ENCODE results near the gene CEBPE.

CEBPE gene

DNA sequence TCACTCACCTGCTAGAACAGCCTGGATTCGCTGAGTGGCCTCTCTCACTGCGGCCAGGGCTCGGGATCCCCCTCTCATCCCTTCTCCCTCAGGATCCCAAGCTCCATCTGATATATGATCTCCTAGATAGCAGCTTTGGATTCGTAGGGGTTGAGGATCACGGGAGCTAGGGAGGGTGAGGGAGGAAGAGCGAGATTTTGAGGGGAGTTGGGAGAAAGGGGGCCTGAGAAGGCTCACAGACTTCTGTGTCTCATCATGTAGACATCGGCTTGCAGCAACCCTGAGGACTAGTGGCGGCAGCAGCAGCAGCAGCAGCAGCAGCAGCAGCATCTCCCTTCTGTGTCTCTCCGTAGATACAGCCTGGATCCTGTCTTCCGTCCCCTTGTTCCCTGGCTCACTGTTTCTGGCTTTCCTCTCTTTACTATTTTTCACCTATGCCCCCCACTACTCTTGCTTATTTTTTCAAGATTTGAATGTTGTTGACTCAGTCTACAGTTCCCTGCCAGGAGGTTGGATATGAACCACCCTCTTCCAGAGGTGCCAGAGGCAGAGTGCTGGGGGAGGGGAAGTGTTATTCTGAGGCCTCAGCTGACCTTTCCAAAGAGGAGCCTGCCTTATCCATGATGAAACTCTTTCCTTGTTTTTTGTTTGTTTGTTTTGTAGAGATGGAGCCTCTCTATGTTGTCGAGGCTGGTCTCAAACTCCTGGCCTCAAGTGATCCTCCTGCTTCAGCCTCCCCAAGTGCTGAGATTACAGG, 14.3 kb downstream of the CEBPE start, which contains the start of gene CIROP:
Gene CIROP (minus strand): TSS at position 399 of the 757 bp plus-strand sequence. CDS start 69 bp downstream, at position 330.
- no peak for DNase-seq (ENCODE audit: low read depth in 1 of 2, low spot score in 1 of 2)

DNA sequence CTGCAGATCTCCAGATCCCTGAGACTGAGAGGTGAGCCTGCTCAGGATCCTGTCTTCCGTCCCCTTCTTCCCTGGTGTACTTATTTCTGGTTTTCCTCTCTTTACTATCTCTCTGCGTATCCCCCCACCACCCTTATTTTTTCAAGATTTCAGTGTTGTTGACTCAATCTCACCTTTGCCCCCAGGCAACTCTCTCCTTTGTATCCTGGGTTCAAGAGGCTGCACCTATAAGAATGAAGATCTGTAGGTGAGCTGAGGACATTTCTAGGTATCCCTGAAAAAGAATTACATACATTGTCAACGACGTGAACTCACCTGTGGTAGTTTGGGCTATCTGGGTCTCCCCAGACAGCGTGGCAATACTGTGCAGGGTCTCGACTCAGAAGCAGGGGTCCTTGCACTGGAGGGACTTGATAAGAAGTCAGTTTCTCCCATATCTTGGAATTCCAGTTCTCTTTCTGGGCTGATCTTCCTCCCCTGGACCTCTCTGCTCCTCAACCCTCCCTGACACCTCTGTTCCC, 14.9 kb downstream of the CEBPE start:
- no peak for DNase-seq (ENCODE audit: low read depth in 1 of 2, low spot score in 1 of 2)

DNA sequence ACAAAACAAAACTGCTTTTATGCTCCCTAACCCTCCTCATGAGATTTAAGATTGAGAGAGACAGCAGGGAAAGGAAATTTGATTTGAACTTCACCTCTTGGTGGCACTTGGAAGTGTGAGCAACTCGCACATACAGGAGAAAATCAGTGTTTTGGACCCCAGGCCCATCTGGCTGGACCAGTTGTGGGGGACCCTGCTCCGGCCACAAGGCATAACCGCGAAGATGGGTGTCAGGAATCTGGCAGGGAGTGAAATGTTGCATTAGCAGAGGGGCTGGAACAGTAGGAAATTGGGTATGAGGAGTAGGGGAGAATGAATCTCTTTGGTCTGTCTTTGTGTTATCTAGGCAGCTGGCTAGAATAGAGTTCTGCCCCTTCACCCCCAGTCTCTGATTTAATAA, 15.5 kb downstream of the CEBPE start:
- no peak for DNase-seq (ENCODE audit: low read depth in 1 of 2, low spot score in 1 of 2)

DNA sequence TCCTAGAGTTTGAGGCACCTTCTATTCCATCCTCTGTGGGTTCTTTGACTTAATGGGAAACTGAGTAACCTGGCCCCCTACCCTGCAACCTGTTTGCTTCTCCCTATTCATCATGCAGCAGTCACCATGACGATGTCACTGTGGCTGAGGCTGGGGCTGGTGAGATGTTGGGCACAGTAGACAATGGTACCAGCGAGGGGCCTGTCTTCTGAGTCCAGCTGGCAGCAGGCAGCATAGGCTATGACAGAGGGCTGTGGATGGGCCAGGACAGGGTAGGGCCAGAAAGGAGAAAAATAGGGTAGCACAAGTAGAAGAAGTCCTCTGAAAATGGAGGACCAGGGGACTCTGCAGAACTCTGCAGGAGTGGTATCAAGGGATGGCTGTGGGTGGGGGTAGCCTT, 16.3 kb downstream of the CEBPE start:
- no peak for DNase-seq (ENCODE audit: low read depth in 1 of 2, low spot score in 1 of 2)

DNA sequence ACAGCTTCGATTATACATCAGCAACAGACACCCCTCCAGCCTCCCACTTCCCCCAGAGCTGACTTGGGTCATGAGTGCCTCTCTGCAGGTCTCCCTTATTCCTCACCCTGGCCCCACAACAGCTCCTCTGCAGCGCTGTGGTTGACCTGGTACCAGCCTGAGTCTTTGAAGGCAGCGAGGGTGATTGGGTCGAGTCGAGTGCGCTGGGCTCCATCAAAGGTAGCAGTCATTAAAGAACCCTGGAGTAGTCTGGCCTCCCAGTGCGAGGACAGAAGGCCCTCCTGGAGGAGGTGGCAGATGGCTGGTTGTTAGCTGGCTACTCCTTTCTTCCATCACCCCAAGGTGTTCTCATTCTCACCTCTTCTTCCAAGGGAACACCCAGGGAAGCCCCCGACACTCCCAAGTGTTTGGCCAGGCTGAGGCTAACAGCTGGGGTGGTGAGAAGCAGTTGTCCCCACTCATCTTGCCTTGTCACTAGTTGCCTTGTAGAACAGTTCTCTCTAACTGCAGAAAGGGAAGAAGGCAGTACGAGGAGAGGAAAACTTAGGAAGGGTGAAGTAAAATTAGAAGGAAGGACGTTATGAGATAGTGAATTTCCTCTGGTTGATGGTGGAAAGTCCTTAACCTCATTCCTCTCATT, 16.9 kb downstream of the CEBPE start:
- DNase-seq (ENCODE audit: low read depth in 1 of 2, low spot score in 1 of 2): no peak

DNA sequence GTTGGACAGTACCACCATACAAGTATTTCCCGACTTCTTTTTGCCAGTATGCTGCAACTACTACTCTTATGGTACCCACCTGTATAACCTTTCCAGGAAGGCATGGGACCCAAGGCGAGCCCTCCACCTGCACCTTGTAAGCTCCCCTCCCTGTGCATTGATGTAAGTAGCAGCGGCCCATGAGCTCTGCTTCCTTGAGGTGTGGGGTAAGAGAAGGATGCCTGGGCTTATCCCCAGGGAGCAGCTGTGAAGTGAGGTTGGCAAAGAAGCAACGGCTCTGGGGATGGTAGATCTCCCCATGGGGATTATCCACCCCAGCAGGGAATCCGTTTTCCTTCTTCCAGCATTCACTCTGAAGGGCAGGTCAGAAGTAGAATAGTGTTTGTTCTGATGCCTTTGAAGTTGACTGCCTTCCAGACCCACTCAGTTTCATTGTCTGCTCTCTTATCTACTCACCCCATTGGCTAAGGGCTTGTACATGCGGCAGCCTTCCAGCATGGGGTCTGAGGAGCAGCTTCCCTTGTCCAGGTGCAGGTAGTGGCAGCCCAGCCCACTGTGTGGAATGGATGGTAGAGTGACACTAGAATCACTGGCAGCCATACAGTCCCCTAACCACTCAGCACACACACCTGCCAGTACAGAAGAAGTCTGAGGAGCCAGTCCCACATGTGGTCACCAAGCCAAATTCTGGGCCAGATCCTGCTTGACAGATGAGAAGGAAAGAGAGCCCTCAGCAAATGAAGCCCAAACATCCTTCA, 17.7 kb downstream of the CEBPE start:
- no peak for DNase-seq (ENCODE audit: low read depth in 1 of 2, low spot score in 1 of 2)

DNA sequence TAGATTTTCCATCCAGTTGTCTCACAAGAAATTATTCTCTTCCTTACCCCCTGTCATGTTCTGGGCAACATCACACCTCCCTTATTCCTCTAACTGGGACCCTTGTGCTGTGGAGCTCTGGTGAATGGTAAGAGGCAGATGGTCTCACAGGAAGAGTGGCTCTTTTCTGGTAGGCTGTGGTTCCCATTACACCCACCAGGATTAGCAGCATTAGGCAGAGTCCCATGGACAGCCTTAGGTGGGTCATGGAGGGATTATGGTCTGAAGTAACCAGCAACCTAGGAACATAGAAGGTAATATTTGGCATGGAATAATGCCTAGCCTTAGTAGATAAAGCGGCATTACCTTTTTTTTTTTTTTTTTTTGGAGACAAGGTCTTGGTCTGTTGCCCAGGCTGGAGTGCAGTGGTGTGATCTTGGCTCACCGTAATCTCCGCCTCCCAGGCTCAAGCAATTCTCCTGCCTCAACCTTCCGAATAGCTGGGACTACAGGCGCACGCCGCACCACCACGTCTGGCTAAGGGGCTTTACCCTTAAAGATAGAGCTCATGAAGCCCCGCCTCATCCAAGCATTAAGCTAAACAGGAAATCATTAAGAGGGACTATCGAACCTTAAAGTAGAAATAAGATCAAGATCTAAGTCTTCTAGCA, 19.7 kb downstream of the CEBPE start:
- no peak for DNase-seq (ENCODE audit: low read depth in 1 of 2, low spot score in 1 of 2)

DNA sequence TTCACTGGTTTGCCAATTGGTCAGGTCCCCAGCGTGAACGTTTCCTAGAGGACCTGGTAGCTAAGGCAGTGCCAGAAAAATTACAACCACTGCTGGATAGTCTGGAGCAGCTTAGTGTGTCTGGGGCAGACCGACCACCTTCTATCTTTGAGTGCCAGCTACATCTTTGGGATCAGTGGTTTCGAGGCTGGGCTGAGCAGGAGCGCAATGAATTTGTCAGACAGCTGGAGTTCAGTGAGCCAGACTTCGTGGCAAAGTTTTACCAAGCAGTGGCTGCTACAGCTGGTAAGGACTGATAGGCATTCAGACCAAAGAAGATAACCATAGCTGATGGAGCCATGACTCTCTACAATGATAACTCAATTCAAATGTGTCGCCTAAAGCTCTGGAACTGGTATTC, 21.3 kb downstream of the CEBPE start:
- no peak for DNase-seq (ENCODE audit: low read depth in 1 of 2, low spot score in 1 of 2)

DNA sequence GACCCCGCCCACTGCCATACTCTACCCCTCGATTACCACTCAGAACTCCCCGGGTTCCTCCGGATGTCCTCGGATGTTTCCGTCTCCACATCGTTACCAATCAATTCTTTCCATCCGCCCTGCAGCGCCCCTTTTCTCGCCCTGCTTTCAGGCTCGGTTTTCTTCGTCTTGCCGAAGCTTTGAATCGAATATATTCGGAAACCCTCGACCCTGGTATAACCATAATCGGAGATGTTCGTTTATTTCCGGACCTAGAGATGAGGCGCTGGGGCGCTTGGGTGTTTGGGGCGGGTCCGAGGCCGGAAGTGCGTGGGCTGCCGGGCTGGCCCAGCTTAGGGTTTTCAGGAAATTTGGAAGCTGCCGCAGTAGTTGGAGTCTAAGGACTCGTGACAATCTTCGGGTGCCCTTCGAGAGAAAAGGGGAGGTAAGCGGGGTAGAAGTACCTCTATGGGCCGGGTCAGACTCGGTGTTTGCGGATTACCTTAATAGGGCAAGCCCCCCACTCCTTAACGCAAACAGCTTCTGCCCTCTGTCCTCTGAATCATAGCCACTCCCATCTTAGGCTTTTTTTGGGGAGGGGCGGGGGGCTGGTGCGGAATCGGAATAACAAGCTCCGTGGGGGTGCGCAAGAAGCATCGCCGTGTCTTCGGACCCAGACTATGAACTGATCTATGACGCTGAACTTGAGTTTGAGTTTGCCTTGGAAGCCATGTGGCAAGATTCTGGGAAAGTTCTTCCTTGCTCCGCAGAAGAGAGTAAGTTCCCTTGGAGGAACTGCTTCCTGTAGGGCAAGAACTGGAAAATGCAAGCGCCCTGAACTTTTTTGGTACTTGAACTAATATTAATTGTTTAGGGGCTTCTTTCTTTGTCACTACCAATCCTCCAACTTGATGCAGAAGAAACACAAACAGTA, 23.6 kb downstream of the CEBPE start, which contains the start of gene C14orf119:
Gene C14orf119 (plus strand): TSS at position 310 of the 913 bp plus-strand sequence. CDS start 2,154 bp downstream, outside the sequence.
- DNase-seq (ENCODE audit: low read depth in 1 of 2, low spot score in 1 of 2): peak; percentile 97 to 98

DNA sequence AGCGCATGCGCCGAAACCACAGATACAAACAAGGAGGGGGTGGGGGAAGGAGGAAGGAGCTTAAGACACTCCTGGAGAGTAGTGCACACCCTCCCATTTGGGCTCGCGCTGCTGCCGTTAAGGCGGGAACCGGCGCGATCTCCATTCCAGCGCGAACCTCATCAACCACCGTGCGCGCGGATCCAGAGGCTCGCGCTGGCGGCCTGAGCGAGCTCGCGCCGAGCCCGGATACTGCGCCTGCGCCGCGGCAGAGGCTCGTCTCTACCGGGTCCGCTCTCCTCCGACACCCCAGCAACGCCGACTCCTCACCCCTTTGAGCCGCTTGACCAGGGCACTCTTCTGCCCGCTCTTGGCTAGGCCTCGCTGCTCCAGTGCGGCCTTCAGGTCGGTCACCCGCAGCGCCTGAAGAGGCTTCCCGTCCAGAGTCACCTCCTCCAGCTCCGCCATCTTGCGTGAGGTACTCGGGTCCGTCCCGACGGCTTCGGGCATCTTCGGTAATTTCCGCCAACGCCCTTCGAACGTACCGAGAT, 24.3 kb downstream of the CEBPE start, which contains the start of gene ACIN1:
Gene ACIN1 (minus strand): TSS at position 471 of the 530 bp plus-strand sequence. CDS start 24 bp downstream, at position 447.
- peak; percentile 53 to 54 for DNase-seq (ENCODE audit: low read depth in 1 of 2, low spot score in 1 of 2)

DNA sequence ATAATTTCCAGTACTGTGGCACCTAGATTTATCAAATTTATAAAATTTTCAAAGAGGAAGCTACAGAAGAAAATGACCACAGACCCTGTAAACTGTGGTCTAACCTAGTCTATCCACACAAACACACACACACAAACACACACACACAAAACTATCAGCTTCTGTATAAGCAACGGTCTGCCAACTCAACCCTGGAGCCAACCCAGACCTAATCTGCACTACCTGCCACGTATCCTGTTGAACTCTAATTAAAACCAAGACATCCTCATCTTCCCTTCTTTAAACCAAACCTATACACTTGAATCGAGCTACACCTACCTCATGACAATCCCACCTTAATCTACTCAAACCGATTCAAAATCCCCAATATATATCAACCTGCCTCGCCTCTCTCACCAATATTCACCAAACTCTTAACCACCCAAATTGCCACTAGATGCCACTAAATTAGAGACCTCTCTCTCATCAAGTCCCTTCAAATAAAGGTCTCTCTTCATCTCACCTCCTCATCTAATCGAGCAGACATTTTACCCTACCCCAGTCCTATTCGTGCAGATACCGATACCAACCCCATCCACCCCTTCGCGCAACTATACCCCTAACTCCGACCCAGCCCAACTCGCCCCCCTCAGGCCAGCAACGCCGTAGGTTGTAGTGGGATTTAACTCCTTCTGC, 24.9 kb downstream of the CEBPE start:
- no peak for DNase-seq (ENCODE audit: low read depth in 1 of 2, low spot score in 1 of 2)

DNA sequence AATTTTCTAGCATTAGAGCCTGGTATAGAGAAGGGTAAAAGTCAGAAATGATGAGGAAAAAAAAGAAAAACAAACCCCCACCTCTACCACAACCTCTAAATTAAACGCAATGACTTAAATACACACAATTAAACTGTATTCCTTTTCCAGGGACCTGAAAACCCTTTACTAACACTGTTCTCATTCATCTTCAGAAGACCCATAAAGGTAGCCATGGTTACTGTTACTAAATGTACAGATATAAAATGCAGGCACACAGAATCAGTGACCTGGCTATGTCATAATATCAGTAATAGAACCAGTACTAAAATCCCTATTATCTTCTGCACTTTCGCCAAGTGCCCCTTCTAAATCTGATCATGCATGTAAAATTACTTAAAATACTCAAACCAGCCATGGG, 25.5 kb downstream of the CEBPE start:
- DNase-seq (ENCODE audit: low read depth in 1 of 2, low spot score in 1 of 2): no peak

DNA sequence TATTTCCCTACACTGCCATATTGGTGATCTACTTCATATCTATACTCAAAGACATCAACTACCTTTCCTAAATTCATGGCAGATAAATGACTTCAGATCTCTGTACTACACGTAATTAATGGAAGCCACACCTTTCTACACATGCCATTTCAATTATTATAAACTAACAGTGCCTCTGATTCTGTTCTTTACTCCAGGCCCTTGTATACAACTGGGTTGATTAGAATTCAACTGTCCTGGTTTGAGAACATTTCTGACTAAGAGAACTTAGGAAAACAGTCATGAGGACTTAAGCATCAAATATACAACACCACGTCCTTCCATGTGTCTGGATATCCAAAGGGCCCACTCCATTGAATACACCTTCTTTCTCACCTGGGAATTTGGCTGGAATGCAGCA, 26.0 kb downstream of the CEBPE start:
- no peak for DNase-seq (ENCODE audit: low read depth in 1 of 2, low spot score in 1 of 2)

DNA sequence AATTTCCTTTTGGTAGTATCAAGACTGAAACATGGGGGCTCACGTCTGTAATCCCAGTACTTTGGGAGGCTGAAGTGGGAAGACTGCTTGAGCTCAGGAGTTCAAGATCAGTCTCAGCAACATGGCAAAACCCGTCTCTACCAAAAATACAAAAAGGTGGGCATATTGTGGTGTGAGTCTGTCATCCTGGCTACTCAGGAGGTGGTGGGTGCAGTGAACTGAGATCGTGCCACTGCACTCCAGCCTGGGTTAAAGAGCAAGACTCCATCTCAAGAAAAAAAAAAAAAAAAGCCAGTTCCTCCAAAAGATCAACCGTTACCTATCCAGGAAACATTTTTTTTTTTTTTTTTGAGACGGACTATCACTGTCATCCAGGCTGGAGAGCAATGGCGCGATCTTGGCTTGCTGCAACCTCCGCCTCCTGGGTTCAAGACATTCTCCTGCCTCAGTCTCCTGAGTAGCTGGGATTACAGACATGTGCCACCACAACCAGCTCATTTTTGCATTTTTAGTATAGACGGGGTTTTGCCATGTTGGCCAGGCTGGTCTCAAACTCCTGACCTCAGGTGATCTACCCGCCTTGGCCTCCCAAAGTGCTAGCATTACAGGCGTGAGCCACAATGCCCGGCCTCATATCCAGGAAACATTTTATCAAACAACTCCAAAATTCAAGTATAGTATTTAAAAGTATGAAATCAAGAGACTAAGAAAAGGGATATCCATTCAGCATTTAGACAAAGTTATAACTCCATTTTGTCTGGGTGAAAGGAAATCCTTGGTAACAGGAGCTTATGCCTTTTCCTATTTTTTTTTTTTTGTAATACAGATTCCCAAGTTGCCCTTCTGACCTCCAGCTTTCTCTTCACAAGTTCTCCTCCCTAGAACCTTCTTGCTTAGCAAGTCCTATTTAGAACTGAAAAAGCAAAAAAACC, 27.5 kb downstream of the CEBPE start:
- DNase-seq (ENCODE audit: low read depth in 1 of 2, low spot score in 1 of 2): no peak

DNA sequence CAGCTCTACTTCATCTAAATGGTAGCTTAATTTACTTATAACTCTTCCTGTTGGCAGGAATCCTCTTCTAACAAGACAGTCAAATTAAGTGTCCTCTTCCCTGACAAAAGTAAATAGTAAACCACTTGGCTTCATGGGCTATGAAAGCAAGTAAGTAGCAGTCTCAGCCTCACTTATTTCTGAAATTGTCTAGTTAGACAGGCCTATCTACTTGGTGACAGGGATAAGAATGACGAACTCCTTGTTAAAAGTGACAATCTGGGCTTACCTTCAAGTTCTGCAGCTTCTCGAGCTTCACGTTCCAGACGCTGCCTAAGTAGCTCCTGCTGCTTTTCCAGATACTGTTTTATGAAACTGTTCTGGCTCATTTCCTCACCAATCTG, 28.8 kb downstream of the CEBPE start:
- no peak for DNase-seq (ENCODE audit: low read depth in 1 of 2, low spot score in 1 of 2)

DNA sequence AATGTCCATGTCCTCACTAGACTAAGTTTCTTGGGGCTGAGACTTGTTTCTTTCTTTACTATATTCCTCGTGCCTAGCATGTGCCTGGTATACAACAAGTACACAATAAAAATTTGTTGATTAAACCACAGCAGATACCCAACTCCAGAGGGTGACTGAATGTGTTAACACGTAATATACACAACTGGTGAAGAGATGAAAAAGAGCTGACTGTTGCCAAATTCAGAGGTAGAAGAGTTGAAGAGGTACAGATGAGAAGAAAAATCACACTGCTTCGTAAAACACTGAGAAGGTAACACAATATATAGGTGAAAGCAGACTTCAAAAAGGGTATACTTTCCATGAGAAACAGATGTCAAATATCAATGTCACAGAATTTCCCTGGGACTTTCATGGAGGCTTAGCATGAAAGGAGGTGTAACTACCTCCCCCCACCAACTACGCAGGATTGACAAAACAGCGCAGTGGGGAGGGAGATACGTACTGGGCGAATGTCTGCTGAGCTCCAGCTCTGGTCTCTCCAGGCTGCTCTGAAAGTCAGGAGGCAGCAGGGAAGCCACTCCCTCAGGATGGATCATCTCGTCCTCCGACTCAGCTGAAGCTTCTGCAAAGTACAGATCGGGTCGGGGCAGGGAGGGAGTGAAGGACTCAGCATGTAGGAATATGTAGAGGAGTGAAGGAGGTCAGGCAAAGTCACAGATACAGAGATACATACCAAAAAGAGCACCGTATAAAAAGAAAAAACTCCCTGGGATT, 29.4 kb downstream of the CEBPE start:
- no peak for DNase-seq (ENCODE audit: low read depth in 1 of 2, low spot score in 1 of 2)

DNA sequence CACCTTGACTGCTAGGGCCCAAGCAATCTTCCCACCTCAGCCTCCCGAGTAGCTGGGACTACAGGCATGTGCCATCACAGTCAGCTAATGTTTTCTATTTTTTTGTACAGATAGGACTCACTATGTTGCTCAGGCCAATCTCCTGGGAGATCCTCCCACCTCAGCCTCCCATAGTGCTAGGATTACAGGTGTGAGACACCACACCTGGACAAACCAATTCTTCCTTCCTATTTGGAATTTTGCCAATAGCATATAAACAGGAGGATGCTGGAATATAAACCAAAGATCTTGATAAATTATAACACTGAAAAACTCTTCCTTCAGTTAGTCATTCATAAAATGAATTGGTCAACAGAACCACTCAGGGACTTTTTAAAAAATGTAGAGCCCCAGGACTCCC, 32.5 kb downstream of the CEBPE start:
- no peak for DNase-seq (ENCODE audit: low read depth in 1 of 2, low spot score in 1 of 2)
